WERI-Rb-1 (cell line): Measurements from ENCODE around the gene LIMS2.

Source experiments
- DNase-seq: peaks from one replicate; pipeline ENCODE4 v3.0.0-alpha.2; 2020
- H3K27ac ChIP-seq: fragments of 250-450 bp; sonication (Bioruptor Pico); 2 replicates; pipeline ENCODE4 v1.5.1; 2020; ENCODE audit warnings: mild to moderate bottlenecking, moderate library complexity
- H3K27me3 ChIP-seq: fragments of 250-450 bp; sonication (Bioruptor Pico); 2 replicates; pipeline ENCODE4 v1.5.1; 2021; ENCODE audit warnings: mild to moderate bottlenecking, low read depth, moderate library complexity; ENCODE audit not compliant: insufficient read depth, severe bottlenecking
- H3K36me3 ChIP-seq: fragments of 250-450 bp; sonication (Bioruptor Pico); 2 replicates; pipeline ENCODE4 v1.5.1; 2020; ENCODE audit warnings: mild to moderate bottlenecking, moderate library complexity
- H3K4me3 ChIP-seq: 2 replicates; pipeline ENCODE4 v1.5.1; 2011; ENCODE audit warnings: low read depth, mild to moderate bottlenecking, control low read depth, low read length
- H3K9me3 ChIP-seq: fragments of 250-450 bp; sonication (Bioruptor Pico); 2 replicates; pipeline ENCODE4 v1.5.1; 2021; ENCODE audit warnings: mild to moderate bottlenecking, moderate library complexity; ENCODE audit not compliant: severe bottlenecking
- TF ChIP-seq, protein P1 (sequence below): IDR thresholded peaks from 2 replicates; pipeline ENCODE4 v1.5.1; 2011; ENCODE audit warnings: low read depth, mild to moderate bottlenecking, control low read depth, inconsistent platforms, low read length

The LIMS2 gene

DNA sequence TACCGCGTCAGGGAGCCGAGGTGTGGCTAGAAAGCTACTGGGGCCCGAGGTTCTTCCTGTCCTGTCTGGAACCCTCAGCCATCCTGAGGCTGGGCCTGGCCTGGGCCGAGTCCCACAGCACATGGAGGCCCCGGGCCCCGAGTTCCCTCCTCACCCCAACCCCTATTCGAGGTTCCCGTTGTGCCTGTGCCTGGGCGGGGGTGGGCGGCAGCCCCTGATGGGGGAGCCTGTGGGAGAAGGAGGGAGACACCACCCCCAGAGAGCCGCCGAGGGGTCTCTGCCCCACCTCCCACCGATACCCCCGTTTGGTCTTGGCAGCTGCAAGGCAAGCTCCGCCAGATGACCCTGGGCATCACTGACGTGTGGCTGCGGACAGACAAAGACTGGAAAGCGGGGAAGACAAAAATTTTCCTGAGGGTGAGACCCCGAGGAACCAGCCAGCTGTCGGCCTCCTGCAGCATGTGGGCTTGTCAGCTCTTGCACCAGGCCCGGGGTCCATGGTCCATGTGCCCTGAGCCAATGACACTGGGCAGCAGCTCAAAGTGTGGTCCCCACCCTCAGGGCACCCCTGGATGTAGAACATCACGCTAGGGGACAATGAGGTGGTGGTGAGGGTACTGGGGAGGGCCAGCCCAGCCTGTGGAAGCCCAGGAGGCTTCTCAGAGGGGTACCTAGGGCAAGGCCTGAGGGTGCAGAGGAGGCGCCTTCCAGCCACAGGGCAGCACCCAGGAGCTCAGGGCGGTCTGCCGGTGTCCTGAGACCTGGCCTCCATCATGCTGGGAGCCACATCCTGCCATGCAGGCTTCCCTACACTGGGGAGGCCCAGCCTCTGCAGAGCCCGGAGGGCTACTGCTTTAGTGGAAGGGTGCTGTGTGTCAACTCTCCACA is 81.9 kb downstream of the LIMS2 start:
- DNase-seq, result no peak
- Histone ChIP-seq H3K9me3 (no peaks in the 10 kb centered on the region), H3K36me3 (no peaks in the 10 kb centered on the region), H3K27ac (no peak overlapping the region), H3K27me3 (no peaks in the 10 kb centered on the region), H3K4me3 (no peak overlapping the region)
- TF ChIP-seq, protein P1, sequence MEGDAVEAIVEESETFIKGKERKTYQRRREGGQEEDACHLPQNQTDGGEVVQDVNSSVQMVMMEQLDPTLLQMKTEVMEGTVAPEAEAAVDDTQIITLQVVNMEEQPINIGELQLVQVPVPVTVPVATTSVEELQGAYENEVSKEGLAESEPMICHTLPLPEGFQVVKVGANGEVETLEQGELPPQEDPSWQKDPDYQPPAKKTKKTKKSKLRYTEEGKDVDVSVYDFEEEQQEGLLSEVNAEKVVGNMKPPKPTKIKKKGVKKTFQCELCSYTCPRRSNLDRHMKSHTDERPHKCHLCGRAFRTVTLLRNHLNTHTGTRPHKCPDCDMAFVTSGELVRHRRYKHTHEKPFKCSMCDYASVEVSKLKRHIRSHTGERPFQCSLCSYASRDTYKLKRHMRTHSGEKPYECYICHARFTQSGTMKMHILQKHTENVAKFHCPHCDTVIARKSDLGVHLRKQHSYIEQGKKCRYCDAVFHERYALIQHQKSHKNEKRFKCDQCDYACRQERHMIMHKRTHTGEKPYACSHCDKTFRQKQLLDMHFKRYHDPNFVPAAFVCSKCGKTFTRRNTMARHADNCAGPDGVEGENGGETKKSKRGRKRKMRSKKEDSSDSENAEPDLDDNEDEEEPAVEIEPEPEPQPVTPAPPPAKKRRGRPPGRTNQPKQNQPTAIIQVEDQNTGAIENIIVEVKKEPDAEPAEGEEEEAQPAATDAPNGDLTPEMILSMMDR, result no peak

- no peak overlapping the region for H3K27ac ChIP-seq
- no peaks in the 10 kb centered on the region for H3K9me3 ChIP-seq
- no peaks in the 10 kb centered on the region for H3K27me3 ChIP-seq
- no peak overlapping the region for H3K4me3 ChIP-seq
- H3K36me3 ChIP-seq, result no peaks in the 10 kb centered on the region
- TF ChIP-seq, protein P1, result no peak
- DNase-seq, result no peak
Observed at GRCh38 chr2:127592761-127593227, 82.5 kb downstream of the LIMS2 start.

- TF ChIP-seq, protein P1, result peak; percentile 99
- H3K27ac ChIP-seq, result peak overlapping the region; percentile 17; the same call in 1 of the 2 replicates
- peaks cover 3% of the 10 kb centered on the region for H3K9me3 ChIP-seq
- DNase-seq, result peak; percentile 78
- no peak overlapping the region for H3K4me3 ChIP-seq
- H3K36me3 ChIP-seq, result no peaks in the 10 kb centered on the region
- no peaks in the 10 kb centered on the region for H3K27me3 ChIP-seq
Observed at GRCh38 chr2:127591221-127591923, 84.0 kb downstream of the LIMS2 start.

- H3K9me3 ChIP-seq, result peaks cover 3% of the 10 kb centered on the region
- H3K36me3 ChIP-seq, result no peaks in the 10 kb centered on the region
- H3K27ac ChIP-seq, result no peak overlapping the region
- H3K27me3 ChIP-seq, result no peaks in the 10 kb centered on the region
- TF ChIP-seq, protein P1, result no peak
- DNase-seq, result peak; percentile 2
- no peak overlapping the region for H3K4me3 ChIP-seq
Observed at GRCh38 chr2:127590386-127591190, 84.7 kb downstream of the LIMS2 start.

DNA sequence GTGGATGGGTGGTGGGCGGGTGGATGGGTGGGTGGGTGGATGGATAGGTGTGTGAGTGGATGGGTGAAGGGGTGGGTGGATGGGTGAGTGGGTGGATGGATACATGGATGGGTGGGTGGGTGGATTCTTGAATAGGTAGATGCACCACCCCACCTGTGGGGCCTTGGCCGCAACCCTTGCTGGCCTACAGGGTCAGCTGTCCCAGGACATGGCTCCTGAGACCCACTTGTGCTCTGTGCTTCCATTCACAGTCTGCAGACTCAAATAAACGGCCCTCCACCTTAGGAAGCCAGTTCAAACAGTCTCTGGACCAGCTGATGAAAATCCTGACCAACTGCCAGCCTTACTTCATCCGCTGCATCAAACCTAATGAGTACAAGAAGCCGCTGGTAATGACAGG is 85.5 kb downstream of the LIMS2 start:
- Histone ChIP-seq H3K27ac (no peak overlapping the region), H3K4me3 (no peak overlapping the region), H3K9me3 (peaks cover 3% of the 10 kb centered on the region), H3K27me3 (no peaks in the 10 kb centered on the region), H3K36me3 (no peaks in the 10 kb centered on the region)
- TF ChIP-seq, protein P1, result no peak
- peak; percentile 3 for DNase-seq
